Keratinocyte (primary cell): ENCODE results near the gene SMPD1.

Experiments used
- CTCF ChIP-seq, 3 experiments: IDR thresholded peaks in 1 of 3; conservative IDR thresholded peaks in 1 of 3; optimal IDR thresholded peaks in 1 of 3; 2 replicates in 2 of 3; 3 replicates in 1 of 3; pipeline versions ENCODE3 to v1.5.1; 2011; ENCODE audit warnings: low read length in 3 of 3, mild to moderate bottlenecking in 3 of 3, moderate library complexity in 2 of 3, control low read depth in 1 of 3, inconsistent platforms in 1 of 3; ENCODE audit not compliant: insufficient read depth in 2 of 3; ENCODE audit errors: extremely low read depth in 1 of 3
- EZH2 ChIP-seq: IDR thresholded peaks from one replicate; pipeline ENCODE4 v1.6.1; 2012; ENCODE audit warnings: inconsistent platforms, mild to moderate bottlenecking, low read length, moderate library complexity

- TF ChIP-seq CTCF (optimal IDR thresholded peaks at IDR 0.05 in 1 of 3, IDR thresholded peaks at IDR 0.05 in 1 of 3, conservative IDR thresholded peaks at IDR 0.05 in 1 of 3; ENCODE audit: extremely low read depth in 1 of 3, insufficient read depth in 2 of 3, low read length in 3 of 3) (no peak), EZH2 (no peak)
These were observed 35.4 kb upstream of the SMPD1 start for GRCh38 chr11:6354651-6355485.
